Measurements from ENCODE around the gene DCUN1D3.

DCUN1D3 gene

GRCh38 chr16:20920799-20921198, 20.6 kb upstream of the DCUN1D3 start:
- in situ Hi-C loops (cut with HindIII; ENCODE audit: low sequenced_read_pairs), result no loop called here
- DNase-seq (ENCODE audit: low read depth, low spot score), result no peak
- TF ChIP-seq, protein P1, sequence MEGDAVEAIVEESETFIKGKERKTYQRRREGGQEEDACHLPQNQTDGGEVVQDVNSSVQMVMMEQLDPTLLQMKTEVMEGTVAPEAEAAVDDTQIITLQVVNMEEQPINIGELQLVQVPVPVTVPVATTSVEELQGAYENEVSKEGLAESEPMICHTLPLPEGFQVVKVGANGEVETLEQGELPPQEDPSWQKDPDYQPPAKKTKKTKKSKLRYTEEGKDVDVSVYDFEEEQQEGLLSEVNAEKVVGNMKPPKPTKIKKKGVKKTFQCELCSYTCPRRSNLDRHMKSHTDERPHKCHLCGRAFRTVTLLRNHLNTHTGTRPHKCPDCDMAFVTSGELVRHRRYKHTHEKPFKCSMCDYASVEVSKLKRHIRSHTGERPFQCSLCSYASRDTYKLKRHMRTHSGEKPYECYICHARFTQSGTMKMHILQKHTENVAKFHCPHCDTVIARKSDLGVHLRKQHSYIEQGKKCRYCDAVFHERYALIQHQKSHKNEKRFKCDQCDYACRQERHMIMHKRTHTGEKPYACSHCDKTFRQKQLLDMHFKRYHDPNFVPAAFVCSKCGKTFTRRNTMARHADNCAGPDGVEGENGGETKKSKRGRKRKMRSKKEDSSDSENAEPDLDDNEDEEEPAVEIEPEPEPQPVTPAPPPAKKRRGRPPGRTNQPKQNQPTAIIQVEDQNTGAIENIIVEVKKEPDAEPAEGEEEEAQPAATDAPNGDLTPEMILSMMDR (IDR thresholded peaks at IDR 0.05; ENCODE audit: low read depth, low read length), result no peak
- no peak overlapping the region for H3K4me3 ChIP-seq (ENCODE audit: low read depth, low read length)

DNA sequence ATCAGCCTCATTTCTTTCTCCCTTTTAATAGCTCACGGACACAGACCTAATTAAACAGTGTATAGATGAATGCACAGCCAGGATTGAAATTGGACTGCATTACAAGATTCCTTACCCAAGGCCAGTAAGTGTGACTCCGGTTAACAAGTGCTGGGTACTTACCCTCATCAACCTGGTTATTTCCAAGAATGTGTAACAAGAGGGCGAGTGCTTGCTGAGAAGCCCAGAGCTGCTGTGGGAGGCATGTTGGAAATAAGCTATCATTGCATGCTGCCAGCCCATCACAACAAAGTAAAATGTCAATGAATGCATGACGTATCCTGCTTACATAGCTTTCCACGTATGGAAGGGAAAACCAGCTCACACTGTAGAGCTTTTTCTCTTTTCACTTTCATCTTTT, 19.9 kb upstream of the DCUN1D3 start:
- TF ChIP-seq, protein P1 (IDR thresholded peaks at IDR 0.05; ENCODE audit: low read depth, low read length), result no peak
- DNase-seq (ENCODE audit: low read depth, low spot score), result no peak
- no peak overlapping the region for H3K4me3 ChIP-seq (ENCODE audit: low read depth, low read length)
- in situ Hi-C loops (cut with HindIII; ENCODE audit: low sequenced_read_pairs), result no loop called here

DNA sequence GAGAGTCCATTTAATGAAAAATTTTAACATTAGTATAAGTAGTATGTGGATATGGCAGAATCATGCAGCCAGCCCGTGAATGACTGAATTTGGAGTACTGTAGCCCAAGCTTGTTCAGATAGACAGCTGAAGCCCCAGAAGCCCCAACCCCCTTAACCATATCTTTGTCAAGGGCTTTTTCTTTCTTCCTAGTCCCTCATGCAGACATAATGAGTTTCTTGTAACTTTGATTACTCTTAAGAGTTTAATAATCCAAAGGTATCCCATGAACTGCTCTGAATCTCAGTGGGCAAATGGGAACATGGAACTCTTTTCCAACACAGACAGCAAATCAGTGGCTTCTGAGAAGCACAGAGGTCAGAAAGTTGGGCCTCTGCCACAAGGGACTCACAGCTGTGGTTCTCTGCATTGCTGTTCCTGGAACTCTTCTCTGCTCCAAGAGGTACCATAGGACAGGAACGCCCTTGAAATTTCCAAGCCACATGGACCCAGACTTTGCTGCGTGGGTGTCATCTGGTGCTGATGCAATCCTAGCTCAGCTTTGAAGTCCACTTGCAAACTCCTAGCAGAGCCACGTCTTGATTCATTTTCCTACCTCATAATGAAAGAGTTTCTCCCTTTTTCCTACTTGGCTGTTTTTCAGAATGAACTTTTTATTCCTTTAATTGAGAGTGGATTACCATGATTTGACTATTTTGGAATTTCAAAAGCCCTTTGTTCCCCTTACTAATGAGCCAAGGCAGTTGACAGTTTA, 18.5 kb upstream of the DCUN1D3 start:
- DNase-seq (ENCODE audit: low read depth, low spot score), result peak; percentile 76
- in situ Hi-C loops (cut with HindIII; ENCODE audit: low sequenced_read_pairs), result no loop called here
- no peak overlapping the region for H3K4me3 ChIP-seq (ENCODE audit: low read depth, low read length)
- TF ChIP-seq, protein P1 (IDR thresholded peaks at IDR 0.05; ENCODE audit: low read depth, low read length), result no peak

GRCh38 chr16:20916942-20917341, 16.8 kb upstream of the DCUN1D3 start:
- H3K4me3 ChIP-seq (ENCODE audit: low read depth, low read length), result no peak overlapping the region
- DNase-seq (ENCODE audit: low read depth, low spot score), result no peak
- in situ Hi-C loops (cut with HindIII; ENCODE audit: low sequenced_read_pairs), result no loop called here
- TF ChIP-seq, protein P1 (IDR thresholded peaks at IDR 0.05; ENCODE audit: low read depth, low read length), result no peak

- TF ChIP-seq, protein P1 (IDR thresholded peaks at IDR 0.05; ENCODE audit: low read depth, low read length), result no peak
- DNase-seq (ENCODE audit: low read depth, low spot score), result no peak
- H3K4me3 ChIP-seq (ENCODE audit: low read depth, low read length), result no peak overlapping the region
- in situ Hi-C loops (cut with HindIII; ENCODE audit: low sequenced_read_pairs), result no loop called here
Measured at GRCh38 chr16:20916289-20916688, 16.1 kb upstream of the DCUN1D3 start.

GRCh38 chr16:20911361-20911760, 11.2 kb upstream of the DCUN1D3 start:
- H3K4me3 ChIP-seq (ENCODE audit: low read depth, low read length), result no peak overlapping the region
- no peak for DNase-seq (ENCODE audit: low read depth, low spot score)
- in situ Hi-C loops (cut with HindIII; ENCODE audit: low sequenced_read_pairs), result no loop called here
- TF ChIP-seq, protein P1 (IDR thresholded peaks at IDR 0.05; ENCODE audit: low read depth, low read length), result no peak

All from astrocyte of the spinal cord (primary cell).